PC-3 (cell line): ENCODE results near the gene LY86.

Experiments used
- CTCF ChIP-seq: fragments of 300-600 bp; sonication (generic); conservative IDR thresholded peaks from 2 replicates; pipeline ENCODE4 v1.5.1; 2017; ENCODE audit warnings: antibody characterized with exemption, low read depth, mild to moderate bottlenecking, low read length
- EZH2 ChIP-seq: fragments of 300-600 bp; sonication (generic); IDR thresholded peaks from one replicate; pipeline ENCODE4 v1.6.1; 2017; ENCODE audit warnings: antibody characterized with exemption, mild to moderate bottlenecking, low read length; ENCODE audit not compliant: unreplicated experiment
- EZH2phosphoT487 ChIP-seq: fragments of 300-600 bp; sonication (generic); IDR thresholded peaks from 2 replicates; pipeline ENCODE4 v1.6.1; 2018; ENCODE audit warnings: mild to moderate bottlenecking, antibody characterized with exemption, low read length, borderline replicate concordance

- TF ChIP-seq CTCF (no peak), EZH2phosphoT487 (no peak), EZH2 (no peak)
Measured at GRCh38 chr6:6685249-6686040, 96.9 kb downstream of the LY86 start.
